ENCODE data around the gene ELF1.
"Not testable (repeated sequence)": the region's sequence is repeated elsewhere in the genome, so short reads cannot be mapped to it uniquely, and the experiment has no call there.

Gene ELF1

DNA sequence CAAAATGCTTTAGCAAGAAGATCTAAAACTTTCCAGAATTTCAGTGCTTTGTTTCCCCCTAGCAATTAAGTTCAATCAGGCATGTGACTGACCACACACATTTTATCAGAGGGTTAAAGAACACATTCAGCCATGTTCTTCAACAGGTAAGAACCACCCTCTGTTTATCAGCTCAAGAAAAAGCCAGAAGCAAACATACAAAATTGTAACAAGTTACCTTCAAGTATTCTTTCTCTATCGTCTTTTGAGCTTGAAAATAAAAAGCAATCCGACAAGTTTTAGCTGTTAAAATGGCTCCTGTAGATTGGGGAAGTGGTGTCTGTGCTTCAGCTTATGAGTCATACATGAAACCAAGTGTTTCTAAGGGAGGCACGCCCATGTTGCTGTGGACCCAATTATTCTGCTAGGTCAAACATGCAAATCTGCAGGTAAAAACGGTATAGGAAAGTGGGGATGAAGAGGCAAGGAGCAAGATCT lies at the start of gene ELF1:
Gene ELF1 (minus strand): TSS at position 306 of the 477 bp plus-strand sequence. CDS start 37,262 bp downstream, outside the sequence.
- peak; percentile 49 for DNase-seq

GRCh38 chr13:41065078-41065477 lies 46.0 kb upstream of the ELF1 start:
- DNase-seq, result no peak

DNA sequence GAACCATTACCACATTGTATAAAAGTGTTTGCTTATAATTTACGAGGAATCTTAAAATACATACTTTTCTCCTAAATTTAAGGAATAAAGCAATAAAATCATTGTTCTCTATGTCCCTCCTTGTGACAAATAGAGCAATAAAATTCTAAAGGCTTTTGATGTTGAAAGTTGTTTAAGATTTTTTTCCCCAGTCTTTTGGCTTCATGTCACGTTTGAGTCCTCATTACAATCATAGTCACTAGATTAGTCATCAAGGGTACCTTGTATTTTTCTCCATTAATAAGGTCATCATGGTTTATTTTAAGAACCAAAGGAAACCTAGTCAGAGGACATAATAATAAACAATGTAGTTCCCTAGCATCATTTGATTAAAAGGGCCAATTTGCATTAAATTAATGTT lies 45.4 kb upstream of the ELF1 start:
- DNase-seq, result no peak

DNA sequence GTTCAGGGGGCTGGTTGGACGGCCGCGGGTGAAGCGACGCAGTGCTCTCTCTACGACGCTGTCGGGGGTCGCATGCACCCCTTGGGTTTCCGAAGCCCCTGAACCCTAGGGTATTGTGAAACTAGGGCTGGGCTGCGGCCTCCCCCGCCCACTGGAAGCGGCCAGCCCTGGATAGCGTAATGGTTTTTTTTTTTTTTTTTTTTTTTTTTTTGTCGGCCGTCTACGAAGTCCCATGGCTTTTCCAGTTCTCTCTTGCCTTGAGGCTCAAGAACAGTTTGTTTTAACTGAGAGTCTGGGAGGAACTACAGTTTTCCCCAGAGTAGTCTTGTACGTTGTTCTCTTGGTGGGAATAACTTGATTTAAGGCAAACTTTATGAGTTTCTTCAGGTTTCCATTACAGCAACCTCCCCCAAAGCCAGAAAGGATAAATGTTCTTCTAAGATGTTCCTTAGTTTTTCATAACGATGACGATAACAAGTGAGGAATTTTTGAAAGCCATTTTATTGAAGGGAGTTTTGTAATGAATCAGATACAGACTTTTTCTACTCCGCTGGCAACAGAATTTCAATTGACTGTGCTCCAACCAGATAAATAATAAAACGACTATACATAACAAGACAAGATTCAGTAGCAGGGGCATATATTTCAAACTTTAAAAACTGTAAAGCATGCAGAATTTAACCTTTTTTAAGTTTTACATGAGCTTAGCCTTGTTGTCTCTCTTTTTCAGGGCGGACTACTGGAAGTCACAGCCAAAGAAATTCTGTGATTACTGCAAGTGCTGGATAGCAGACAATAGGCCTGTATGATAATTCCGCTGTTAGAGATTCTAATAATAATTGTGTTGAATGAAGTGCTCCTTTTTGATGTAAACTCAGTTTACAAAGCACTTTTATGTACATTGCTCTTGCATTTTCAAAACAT lies 43.1 kb upstream of the ELF1 start:
- no peak for DNase-seq

- DNase-seq, result peak; percentile 91
These were observed 42.2 kb upstream of the ELF1 start, which contains the start of gene WBP4 for GRCh38 chr13:41061075-41061913. TSS of gene WBP4 (plus strand) at chr13:41061509. CDS start at chr13:41061674, 165 bp downstream.

DNA sequence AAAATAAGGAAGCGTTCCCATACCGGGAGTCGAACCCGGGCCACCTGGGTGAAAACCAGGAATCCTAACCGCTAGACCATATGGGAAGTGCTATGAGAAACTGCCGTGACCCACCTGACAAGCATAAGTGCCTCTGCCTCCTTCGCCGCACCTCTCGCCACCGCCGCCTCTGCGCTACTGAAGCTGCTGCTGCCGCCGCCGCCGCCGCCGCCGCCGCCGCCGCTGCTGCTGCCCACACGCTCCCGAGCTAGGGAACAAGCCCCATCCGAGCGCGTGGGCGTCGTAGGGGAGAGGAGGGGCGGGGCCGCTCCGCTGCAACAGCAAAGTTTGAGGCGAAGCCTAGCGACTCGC lies 41.6 kb upstream of the ELF1 start:
- peak; percentile 83 for DNase-seq

DNA sequence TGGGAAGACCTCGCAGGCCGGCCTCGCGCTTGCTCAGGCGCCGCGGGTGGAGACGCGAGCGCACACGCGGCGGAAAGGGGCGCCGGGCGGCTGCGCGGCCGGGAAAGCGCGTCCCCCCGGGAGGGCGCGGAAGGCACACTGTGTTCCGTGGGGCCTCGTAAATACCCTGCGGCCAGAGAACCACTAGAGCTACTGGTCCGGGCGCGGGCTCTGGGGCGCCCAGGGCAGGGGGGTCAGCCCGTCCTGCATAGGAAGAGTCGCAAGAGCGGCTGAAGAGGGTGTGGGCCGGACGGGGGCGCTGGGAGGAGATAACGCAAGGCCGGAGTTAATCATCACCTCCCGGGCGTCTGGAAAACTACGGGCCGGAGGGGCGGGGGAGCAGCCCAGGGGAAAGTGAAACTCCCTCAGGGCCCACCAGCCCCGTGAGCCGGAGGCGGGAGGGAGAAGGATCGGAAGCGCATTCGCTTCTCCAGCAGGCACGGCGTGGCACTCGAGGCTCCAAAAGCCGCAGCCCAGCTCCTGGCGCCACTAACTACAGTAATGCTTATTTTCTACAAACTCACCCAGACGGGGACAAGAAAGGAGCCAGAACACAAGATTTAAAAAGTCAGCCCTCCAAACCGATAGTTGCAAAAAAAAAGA lies 41.1 kb upstream of the ELF1 start:
- DNase-seq, result peak; percentile 85

GRCh38 chr13:41059456-41060081 lies 40.5 kb upstream of the ELF1 start:
- DNase-seq, result no peak

DNA sequence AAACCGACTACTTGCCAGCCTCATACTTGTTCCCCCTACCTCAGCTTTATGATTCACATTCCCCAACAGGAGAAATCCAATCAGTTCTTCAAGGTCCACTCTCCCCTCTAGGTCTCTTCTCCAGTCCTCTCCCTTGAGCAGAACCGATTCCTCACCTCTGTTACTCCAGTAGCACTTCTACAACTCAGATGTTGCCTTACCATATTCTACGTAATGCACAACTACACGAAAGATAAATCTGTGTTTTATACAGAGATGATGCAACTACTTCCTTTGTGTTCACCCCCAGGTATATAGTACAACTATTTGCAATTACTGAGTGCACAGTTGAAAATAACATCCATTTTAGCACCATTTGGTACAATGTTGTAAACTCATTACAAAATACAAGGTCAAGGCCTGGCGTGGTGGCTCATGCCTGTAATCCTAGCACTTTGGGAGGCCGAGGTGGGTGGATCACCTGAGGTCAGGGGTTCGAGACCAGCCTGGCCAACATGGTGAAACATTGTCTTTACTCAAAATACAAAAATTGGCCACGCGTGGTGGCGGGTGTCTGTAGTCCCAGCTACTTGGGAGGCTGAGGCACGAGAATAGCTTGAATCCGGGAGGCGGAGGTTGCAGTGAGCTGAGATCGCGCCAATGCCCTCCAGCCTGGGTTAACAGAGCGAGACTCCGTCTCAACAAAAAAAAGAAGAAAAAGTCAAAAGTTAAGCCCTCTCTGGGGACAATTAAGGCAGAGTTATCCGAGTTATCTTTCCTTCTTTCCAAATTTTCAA lies 39.4 kb upstream of the ELF1 start:
- no peak for DNase-seq

- DNase-seq, result no peak
These were observed 38.0 kb upstream of the ELF1 start for GRCh38 chr13:41056826-41057711.

DNA sequence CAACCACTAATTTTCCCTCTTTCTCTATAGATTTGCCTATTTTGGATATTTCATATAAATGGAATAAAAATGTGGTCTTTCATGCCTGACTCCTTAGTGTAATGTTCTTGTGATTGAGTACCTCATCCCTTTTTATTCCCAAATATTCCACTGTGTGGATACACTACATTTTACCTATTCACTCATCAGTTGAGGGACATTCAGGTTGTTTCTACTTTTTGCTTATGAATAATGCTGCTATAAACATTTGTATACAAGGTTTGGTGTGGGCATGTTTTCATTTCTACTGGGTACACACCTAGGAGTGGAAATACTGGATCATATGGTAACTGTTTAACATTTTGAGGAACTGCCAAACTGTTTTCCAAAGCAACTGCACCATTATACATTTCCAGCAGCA lies 37.1 kb upstream of the ELF1 start:
- DNase-seq, result no peak

- DNase-seq, result no peak
These were observed 36.0 kb upstream of the ELF1 start for GRCh38 chr13:41054919-41055619.

GRCh38 chr13:41054212-41054877 lies 35.2 kb upstream of the ELF1 start:
- DNase-seq, result no peak

- DNase-seq, result peak; percentile 13
These were observed 34.3 kb upstream of the ELF1 start for GRCh38 chr13:41053384-41053826.

GRCh38 chr13:41052441-41052840 lies 33.3 kb upstream of the ELF1 start:
- DNase-seq, result no peak

- no peak for DNase-seq
These were observed 30.6 kb upstream of the ELF1 start for GRCh38 chr13:41049480-41050440.

DNA sequence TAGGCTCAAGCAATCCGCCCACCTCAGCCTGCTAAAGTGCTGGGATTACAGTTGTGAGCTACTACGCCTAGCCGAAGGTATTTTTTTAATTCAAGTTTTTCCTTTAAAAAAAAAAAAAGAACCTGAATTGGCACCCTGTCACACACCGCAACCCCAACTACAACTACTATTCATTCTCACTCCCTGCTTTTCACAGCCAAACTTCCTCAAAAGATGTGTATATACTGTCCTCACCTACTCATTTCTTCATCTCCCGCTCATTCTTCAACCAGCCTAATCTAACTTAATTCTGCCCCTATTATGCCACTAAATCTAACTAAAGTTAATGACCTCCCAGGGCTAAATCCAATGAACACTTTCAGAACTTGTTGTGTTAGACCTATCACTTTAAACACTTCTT lies 29.5 kb upstream of the ELF1 start:
- no peak for DNase-seq

GRCh38 chr13:41042419-41042818 lies 23.3 kb upstream of the ELF1 start:
- not testable (repeated sequence) for DNase-seq

Data from NK-92 treated with Interleukin-12 subunit alpha and Interleukin-12 subunit beta, amount 100 ng/mL, for 24 hours (cell line).